ENCODE measurements around the gene TSPEAR. TPM values are rescaled to one million over a fixed set of nuclear protein-coding genes. Genes with fewer than 3 reads are reported as not detected.

TSPEAR gene
- total RNA-seq (2021) (2.1 to 2.9 TPM (median 2.7 TPM) in 3 replicates), Bru-seq, nascent RNA (percentile 44 among the genes with signal in this experiment)
- long read RNA-seq, experiment 1, partial matches to known transcripts, result 1 of 4 reads
- long read RNA-seq, experiment 1, other reads (novel, unspliced or antisense), result 3 of 4 reads
- long read RNA-seq, experiment 2, partial matches to known transcripts, result 0 of 6 reads
- long read RNA-seq, experiment 2, other reads (novel, unspliced or antisense), result 6 of 6 reads
- long read RNA-seq, experiment 3, result 0 reads

DNA sequence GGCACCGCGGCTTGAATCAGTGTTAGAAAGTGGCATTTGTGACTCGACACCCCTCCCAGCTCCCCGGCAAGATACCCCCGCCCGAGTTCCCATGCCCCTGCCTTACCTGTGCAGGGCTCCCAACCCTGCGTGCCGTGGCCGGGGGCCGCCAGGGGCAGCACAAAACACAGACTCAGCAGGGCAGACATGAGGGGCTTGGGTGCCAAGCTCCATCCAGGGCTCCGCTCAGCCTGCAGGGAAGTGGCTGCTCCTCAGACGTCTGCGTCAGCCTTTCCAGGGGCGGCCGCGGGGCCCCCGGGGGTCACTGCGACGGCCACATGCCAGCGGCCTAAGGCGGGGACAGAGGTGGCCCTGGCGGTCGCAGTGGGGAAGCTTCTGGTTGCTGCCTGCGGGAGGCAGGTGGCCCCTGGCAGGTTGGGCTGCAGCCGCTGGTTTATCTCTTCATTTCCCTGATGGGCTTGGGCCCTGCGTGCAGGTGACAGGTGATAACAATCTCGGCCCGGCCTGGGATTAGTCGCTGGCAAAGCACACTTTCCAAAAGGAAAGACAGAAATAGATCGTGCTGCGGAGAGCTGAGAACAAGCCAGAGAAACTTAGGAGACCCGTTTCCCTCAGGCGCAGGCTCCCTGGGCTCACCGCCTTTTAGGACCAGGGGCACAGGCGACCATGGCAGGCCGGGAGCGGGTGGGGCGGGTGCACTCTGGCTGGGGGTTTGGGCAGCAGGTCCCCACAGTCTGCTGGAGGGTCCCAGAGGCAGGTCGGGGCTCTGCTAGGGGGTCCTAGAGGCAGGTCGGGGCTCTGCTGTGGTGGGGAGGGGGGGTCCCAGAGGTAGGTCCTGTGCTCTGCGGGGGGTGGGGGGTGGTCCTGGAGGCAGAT is at the start of gene TSPEAR:
TSS of gene TSPEAR (minus strand) at position 246 of the 876 bp plus-strand sequence. CDS start at position 188, 58 bp downstream.
- TF ChIP-seq ZNF423 (CRISPR knock-in tag; IDR thresholded peaks at IDR 0.05) (peak; percentile 55; the same call in 1 of the 2 replicates), STAT6 (CRISPR knock-in tag; conservative IDR thresholded peaks at IDR 0.05; ENCODE audit: low read depth) (no peak)
- DNase-seq (ENCODE audit: low spot score) (no peak), ATAC-seq (no peak)
- peaks cover 6% of the 10 kb centered on the region; the same call in 1 of the 2 replicates for H3K9me3 Mint-ChIP-seq
- CTCF ChIA-PET, result interaction anchor here (0.5 to 3.7 kb wide), 14 partner anchors 8 to 224 kb away, joined by 3 to 21 read pairs (median 5); no protein-coding TSS in a partner anchor
- POLR2A ChIA-PET, result no interaction called here
- H3K4me3 Mint-ChIP-seq, result peak within 1 kb of the TSS; percentile 69
- H3K27ac Mint-ChIP-seq, result no peak within 1 kb of the TSS
- no peaks in the 10 kb centered on the region for H3K36me3 Mint-ChIP-seq
- H3K4me1 Mint-ChIP-seq, result peaks cover 67% of the 10 kb centered on the region
- peaks cover 87% of the 10 kb centered on the region for H3K27me3 Mint-ChIP-seq (ENCODE audit: low read depth)

DNA sequence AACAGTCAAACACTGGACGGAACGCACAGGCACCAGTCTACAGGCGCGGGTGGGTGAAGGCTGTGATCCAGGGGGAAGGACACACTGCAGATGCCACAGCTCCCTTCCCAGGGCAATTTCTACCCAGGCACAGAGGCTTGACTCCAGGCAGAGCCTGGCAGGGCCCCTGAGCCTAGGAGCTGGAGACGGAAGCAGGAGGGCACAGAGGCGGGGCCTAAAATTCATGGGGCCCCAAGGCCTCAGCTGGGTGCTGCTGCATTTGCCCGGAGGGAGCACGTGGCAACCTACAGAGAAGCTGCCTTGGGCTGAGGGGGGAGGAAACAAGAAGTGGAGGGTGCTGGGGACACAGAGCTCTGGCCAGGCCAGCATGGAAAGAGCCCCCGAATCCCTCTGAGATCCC is 49.0 kb upstream of the TSPEAR start:
- peaks cover 5% of the 10 kb centered on the region; the same call in 1 of the 2 replicates for H3K9me3 Mint-ChIP-seq
- TF ChIP-seq ZNF263 (CRISPR knock-in tag; IDR thresholded peaks at IDR 0.05; ENCODE audit: low read depth) (no peak), SP1 (CRISPR knock-in tag; conservative IDR thresholded peaks at IDR 0.05) (no peak)
- TF ChIP-seq, protein P1, sequence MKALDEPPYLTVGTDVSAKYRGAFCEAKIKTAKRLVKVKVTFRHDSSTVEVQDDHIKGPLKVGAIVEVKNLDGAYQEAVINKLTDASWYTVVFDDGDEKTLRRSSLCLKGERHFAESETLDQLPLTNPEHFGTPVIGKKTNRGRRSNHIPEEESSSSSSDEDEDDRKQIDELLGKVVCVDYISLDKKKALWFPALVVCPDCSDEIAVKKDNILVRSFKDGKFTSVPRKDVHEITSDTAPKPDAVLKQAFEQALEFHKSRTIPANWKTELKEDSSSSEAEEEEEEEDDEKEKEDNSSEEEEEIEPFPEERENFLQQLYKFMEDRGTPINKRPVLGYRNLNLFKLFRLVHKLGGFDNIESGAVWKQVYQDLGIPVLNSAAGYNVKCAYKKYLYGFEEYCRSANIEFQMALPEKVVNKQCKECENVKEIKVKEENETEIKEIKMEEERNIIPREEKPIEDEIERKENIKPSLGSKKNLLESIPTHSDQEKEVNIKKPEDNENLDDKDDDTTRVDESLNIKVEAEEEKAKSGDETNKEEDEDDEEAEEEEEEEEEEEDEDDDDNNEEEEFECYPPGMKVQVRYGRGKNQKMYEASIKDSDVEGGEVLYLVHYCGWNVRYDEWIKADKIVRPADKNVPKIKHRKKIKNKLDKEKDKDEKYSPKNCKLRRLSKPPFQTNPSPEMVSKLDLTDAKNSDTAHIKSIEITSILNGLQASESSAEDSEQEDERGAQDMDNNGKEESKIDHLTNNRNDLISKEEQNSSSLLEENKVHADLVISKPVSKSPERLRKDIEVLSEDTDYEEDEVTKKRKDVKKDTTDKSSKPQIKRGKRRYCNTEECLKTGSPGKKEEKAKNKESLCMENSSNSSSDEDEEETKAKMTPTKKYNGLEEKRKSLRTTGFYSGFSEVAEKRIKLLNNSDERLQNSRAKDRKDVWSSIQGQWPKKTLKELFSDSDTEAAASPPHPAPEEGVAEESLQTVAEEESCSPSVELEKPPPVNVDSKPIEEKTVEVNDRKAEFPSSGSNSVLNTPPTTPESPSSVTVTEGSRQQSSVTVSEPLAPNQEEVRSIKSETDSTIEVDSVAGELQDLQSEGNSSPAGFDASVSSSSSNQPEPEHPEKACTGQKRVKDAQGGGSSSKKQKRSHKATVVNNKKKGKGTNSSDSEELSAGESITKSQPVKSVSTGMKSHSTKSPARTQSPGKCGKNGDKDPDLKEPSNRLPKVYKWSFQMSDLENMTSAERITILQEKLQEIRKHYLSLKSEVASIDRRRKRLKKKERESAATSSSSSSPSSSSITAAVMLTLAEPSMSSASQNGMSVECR (CRISPR knock-in tag; IDR thresholded peaks at IDR 0.05; ENCODE audit: borderline replicate concordance), result no peak
- TF ChIP-seq, protein P2, sequence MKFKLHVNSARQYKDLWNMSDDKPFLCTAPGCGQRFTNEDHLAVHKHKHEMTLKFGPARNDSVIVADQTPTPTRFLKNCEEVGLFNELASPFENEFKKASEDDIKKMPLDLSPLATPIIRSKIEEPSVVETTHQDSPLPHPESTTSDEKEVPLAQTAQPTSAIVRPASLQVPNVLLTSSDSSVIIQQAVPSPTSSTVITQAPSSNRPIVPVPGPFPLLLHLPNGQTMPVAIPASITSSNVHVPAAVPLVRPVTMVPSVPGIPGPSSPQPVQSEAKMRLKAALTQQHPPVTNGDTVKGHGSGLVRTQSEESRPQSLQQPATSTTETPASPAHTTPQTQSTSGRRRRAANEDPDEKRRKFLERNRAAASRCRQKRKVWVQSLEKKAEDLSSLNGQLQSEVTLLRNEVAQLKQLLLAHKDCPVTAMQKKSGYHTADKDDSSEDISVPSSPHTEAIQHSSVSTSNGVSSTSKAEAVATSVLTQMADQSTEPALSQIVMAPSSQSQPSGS (CRISPR knock-in tag; IDR thresholded peaks at IDR 0.05; ENCODE audit: borderline replicate concordance, low read depth), result no peak
- TF ChIP-seq, protein P3, sequence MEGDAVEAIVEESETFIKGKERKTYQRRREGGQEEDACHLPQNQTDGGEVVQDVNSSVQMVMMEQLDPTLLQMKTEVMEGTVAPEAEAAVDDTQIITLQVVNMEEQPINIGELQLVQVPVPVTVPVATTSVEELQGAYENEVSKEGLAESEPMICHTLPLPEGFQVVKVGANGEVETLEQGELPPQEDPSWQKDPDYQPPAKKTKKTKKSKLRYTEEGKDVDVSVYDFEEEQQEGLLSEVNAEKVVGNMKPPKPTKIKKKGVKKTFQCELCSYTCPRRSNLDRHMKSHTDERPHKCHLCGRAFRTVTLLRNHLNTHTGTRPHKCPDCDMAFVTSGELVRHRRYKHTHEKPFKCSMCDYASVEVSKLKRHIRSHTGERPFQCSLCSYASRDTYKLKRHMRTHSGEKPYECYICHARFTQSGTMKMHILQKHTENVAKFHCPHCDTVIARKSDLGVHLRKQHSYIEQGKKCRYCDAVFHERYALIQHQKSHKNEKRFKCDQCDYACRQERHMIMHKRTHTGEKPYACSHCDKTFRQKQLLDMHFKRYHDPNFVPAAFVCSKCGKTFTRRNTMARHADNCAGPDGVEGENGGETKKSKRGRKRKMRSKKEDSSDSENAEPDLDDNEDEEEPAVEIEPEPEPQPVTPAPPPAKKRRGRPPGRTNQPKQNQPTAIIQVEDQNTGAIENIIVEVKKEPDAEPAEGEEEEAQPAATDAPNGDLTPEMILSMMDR (IDR thresholded peaks at IDR 0.05), result no peak
- TF ChIP-seq, protein P4, sequence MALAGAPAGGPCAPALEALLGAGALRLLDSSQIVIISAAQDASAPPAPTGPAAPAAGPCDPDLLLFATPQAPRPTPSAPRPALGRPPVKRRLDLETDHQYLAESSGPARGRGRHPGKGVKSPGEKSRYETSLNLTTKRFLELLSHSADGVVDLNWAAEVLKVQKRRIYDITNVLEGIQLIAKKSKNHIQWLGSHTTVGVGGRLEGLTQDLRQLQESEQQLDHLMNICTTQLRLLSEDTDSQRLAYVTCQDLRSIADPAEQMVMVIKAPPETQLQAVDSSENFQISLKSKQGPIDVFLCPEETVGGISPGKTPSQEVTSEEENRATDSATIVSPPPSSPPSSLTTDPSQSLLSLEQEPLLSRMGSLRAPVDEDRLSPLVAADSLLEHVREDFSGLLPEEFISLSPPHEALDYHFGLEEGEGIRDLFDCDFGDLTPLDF (CRISPR knock-in tag; IDR thresholded peaks at IDR 0.05), result no peak
- DNase-seq (ENCODE audit: low spot score) (no peak), ATAC-seq (no peak)
- H3K4me1 Mint-ChIP-seq, result peaks cover 26% of the 10 kb centered on the region
- ChIA-PET POLR2A (interaction anchor here (1.3 kb wide), 1 partner anchor 12 kb away, joined by 4 read pairs; no protein-coding TSS in a partner anchor), CTCF (interaction anchor here (0.8 to 3.8 kb wide), 9 partner anchors 10 to 250 kb away, joined by 3 to 18 read pairs (median 6); partner anchors contain the start of gene TSPEAR)
- peaks cover 6% of the 10 kb centered on the region; the same call in 1 of the 2 replicates for H3K36me3 Mint-ChIP-seq
- no peak overlapping the region for H3K4me3 Mint-ChIP-seq
- H3K27me3 Mint-ChIP-seq (ENCODE audit: low read depth), result peaks cover 13% of the 10 kb centered on the region
- no peak overlapping the region for H3K27ac Mint-ChIP-seq
